Epithelial cell of prostate (primary cell): ENCODE measurements around the gene GLIS1.
A peak's percentile ranks its signal among the peaks of the same experiment; 100 is the strongest.
"Not testable (repeated sequence)": the region's sequence is repeated elsewhere in the genome, so short reads cannot be mapped to it uniquely, and the experiment has no call there.

Source experiments
- DNase-seq: peaks from one replicate; pipeline ENCODE4 v3.0.0-alpha.2; 2011; ENCODE audit warnings: low read depth, low spot score
- H3K27ac ChIP-seq: fragments of 450-650 bp; 2 replicates; pipeline ENCODE4 v1.5.1; 2017; ENCODE audit warnings: mild to moderate bottlenecking

The GLIS1 gene

GRCh38 chr1:53739109-53739681 is at the start of gene GLIS1:
TSS of gene GLIS1 (minus strand) at chr1:53739164. CDS start at chr1:53738064, 1,100 bp downstream.
- H3K27ac ChIP-seq, result no peak within 1 kb of the TSS
- no peak for DNase-seq

DNA sequence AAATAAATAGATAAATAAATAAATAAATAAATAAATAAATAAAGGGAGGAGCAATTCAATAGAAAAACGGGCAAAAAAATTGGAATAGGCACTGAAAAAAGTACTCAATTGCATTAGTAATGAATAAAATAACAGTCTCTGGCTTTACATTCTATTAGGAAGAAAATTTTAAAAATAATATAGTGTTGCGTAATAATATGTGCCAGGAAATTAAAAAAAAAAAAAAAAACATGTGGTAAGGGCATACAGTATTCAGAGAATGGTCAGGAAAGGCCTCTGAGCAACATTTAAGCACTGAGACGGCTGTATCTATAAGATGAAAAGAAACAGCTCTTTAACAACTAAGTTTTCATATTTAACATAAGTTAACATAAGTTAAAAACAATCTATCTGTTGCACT is 48.7 kb upstream of the GLIS1 start:
- H3K27ac ChIP-seq, result no peak overlapping the region
- DNase-seq, result no peak

DNA sequence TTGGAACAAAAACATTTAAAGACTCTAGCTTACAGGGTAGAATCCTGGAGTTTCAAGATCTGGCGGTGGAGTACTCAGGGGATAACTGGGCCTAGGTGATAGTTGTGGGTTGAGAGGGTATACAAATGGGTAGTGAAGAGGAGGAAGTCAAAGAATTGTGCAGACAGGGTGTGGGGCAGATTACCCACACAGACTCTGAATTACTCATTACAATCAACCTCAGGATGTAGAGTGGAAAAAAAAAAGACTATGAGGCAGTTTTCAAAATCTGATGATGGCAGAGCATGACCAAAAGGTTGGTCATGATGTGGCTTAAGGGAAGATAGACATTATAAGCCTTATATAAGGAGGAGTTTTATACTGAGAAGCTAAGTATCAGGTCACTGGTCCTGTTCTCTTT is 44.1 kb upstream of the GLIS1 start:
- no peak overlapping the region for H3K27ac ChIP-seq
- no peak for DNase-seq

GRCh38 chr1:53781654-53782053 is 42.7 kb upstream of the GLIS1 start:
- H3K27ac ChIP-seq, result no peak overlapping the region
- no peak for DNase-seq

DNA sequence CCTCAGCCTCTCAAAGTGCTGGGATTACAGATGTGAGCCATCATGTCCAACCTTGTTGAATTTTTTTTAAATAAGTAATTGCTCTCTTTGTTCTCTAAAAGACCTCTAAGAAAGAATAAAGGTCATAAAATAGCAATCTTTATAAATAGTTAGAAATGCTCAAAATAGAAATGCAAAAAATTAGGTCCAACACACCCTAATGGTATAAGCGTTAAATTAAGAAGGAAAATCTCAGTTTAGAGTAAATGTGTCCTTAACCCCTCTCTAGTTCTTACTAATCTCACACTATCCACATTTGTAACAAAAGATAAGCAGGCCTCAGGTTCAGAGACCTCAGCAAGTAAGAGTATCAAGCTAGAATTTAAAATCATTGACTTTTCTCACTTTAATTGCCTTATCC is 38.3 kb upstream of the GLIS1 start:
- no peak for DNase-seq
- no peak overlapping the region for H3K27ac ChIP-seq

- H3K27ac ChIP-seq, result no peak overlapping the region
- peak; percentile 41 for DNase-seq
These were observed 32.7 kb upstream of the GLIS1 start for GRCh38 chr1:53771648-53772047.

DNA sequence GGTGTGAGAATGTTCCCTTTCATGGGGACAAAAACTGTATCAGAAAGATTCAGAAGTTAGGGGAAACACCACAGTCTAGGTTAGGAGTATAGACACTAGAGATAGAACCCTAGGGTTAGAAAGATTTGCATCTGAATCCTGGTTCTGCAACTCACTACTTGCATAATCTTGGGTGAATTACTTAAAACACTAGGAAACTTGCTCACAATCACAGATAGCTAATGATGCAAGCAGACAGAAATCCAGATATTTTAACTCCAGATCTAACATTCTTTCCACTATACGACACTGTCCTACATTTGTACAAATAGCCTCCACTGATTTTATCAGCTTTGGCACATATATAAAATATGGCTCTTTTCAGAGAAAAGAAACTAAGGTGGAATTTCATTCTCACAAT is 30.8 kb upstream of the GLIS1 start:
- H3K27ac ChIP-seq, result no peak overlapping the region
- DNase-seq, result no peak

GRCh38 chr1:53769184-53769583 is 30.2 kb upstream of the GLIS1 start:
- H3K27ac ChIP-seq, result no peak overlapping the region
- no peak for DNase-seq

DNA sequence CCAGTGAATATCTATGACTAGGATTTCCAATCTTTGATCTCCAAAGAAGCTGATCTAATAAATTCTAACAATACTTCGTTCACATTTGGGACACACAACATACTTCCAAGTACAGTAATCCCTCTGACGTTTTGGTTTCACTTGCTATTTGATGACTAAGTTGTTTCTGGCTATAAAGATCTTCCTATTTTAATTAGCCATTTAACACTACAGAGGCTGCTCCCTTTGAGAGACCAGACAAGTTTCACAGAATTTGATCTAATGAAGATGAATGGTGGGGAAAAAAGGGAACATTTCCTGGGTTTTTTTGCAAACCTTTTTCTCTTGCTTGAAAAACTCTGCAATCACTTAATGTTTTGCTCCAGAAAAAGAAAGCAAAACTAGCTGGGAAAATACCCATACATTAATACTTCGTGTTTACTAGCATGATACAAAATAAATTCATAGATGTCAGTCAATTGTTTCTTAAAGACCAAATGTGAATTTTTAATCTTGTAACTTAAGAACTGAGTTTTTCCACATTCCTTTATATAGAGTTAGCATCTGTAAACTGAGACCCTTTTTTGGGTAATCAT is 28.0 kb upstream of the GLIS1 start:
- peak; percentile 53 for DNase-seq
- peak overlapping the region; percentile 32 for H3K27ac ChIP-seq

DNA sequence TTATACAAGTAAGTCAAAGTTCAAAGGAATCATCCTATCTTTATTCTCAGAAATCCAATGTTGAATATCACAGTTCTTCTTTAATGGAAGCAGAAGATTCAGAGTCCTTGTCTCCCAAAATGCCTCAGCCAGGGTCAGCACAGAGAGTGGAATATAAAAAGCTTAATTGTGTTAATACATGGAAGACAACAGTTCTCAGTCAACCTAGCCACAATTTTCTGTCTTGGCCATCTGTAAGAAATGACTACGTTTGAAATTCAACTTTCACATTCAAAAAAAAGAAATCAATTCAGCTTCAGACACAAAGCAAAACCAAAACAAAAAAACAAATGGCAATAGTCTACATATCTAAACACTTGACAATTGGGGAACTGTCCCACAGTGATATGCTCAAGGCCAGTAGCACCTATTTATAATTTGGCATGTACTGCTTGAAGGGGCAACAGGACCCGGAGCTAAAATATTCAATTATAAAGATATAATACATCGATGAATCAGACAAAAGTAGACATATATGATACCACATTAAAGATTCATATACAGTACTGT is 27.3 kb upstream of the GLIS1 start:
- peak overlapping the region; percentile 32 for H3K27ac ChIP-seq
- DNase-seq, result no peak

DNA sequence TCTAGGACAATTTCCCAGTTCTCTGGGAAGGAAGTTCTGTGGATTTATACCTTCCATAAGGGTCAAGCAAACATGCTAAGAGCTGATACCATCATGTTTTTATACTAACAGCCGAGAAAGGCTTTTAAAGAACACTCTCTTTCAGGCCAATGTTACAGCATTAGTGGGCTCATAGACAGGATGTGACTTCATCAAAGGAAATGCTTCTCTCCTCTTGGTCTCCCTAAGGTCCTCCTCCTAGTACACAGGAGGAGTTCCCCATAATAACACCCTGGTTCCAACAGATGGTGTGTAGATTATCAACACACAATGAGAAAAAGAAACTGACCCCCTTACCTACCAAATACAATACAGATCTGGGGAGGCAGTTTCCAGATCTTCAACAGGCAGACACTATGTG is 26.7 kb upstream of the GLIS1 start:
- no peak for DNase-seq
- H3K27ac ChIP-seq, result no peak overlapping the region

- no peak overlapping the region for H3K27ac ChIP-seq
- DNase-seq, result peak; percentile 80
These were observed 24.9 kb upstream of the GLIS1 start for GRCh38 chr1:53763911-53764310.

DNA sequence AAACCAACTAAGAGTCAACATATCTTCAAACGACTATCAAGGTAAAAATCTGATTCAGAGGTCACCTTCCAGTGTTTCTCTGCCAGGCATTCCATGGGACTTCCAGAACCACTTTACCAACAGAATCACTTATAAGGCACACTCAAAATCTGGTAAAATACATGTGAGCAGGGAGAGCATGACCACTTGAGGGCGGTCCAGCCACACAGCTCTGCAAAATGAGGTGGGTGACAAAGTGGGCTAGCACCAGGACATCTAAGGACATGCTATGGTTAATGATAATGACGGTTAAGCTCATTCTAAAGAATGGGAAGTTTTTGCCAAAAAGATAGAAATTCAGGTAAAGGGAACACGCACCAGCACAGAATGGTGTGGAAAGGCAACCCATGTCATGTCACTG is 24.5 kb upstream of the GLIS1 start:
- no peak for DNase-seq
- no peak overlapping the region for H3K27ac ChIP-seq

GRCh38 chr1:53760497-53760896 is 21.5 kb upstream of the GLIS1 start:
- DNase-seq, H3K27ac ChIP-seq: not testable (repeated sequence)

DNA sequence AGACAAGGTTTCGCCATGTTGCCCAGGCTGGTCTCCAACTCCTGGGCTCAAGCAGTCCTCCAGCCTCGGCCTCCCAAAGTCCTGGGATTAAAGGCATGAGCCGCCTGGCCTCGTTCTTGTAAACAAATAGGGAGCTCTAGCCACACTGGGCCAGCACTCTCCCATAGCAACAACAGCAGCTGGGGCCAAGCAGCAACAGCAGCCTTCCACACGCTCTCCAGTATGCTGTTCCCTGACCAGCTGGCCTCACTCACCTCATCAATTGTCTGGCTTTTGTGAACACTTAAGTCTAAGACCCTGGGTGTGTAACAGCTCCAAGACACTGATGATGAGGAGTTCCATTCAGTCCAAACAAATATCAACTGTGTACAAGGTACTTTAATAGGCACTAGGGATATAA is 16.9 kb upstream of the GLIS1 start:
- no peak for DNase-seq
- no peak overlapping the region for H3K27ac ChIP-seq

- DNase-seq, result no peak
- H3K27ac ChIP-seq, result no peak overlapping the region
These were observed 15.7 kb upstream of the GLIS1 start for GRCh38 chr1:53754484-53755312.

DNA sequence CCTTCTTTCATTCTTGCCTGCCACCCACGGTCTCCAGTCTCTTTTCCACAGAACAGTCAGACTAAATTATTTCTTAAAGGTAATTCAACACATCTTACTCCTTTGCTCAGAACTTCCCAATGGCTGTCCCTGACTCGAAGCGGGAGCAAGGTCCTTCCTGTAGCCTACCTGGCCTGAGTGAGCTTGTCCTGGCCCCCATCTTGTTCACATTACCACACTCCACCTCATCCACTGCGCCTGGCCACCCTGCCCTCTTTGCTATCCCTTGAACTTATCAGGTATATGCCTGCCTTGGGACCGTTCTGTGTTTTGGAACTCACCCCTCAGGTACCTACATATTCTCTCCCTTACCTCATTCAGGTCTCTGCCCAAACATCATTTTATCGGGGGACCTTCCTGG is 13.3 kb upstream of the GLIS1 start:
- DNase-seq, result no peak
- H3K27ac ChIP-seq, result no peak overlapping the region

GRCh38 chr1:53747841-53748240 is 8.9 kb upstream of the GLIS1 start:
- DNase-seq, result no peak
- H3K27ac ChIP-seq, result no peak overlapping the region

DNA sequence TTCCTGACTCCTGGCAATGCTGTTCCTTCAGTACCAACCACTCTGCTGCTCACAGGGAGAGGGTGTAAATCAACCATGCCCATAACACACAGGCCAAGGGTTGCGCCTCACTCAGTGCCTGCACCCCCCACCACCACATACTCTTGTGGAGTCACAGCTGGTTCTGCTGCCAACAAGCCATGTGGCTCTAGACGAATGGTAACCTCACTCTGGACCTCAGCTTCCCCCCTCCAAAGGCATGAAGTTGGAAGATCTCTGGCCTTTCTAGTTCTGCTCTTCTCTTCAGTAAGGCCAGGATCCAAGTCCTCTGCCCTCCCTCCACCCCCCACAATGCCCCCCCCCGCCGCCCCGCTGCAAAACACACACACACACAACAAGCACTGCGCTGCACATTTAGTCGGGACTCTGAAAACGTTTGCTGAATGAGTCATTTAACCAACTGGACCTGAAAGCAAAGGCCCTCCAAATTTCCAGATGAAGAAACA is 1.7 kb upstream of the GLIS1 start:
- H3K27ac ChIP-seq, result no peak overlapping the region
- DNase-seq, result no peak

- no peak for DNase-seq
- no peak overlapping the region for H3K27ac ChIP-seq
These were observed 507 bp downstream of the GLIS1 start for GRCh38 chr1:53738205-53739108.
